NCI-H69 (cell line): ENCODE results near the gene DNAH10.
A peak's percentile ranks its signal among the peaks of the same experiment; 100 is the strongest.
"Not testable (repeated sequence)": the region's sequence is repeated elsewhere in the genome, so short reads cannot be mapped to it uniquely, and the experiment has no call there.

Experiments
- DNase-seq: peaks from one replicate; lab custom pipeline; 2025; lab: John Stamatoyannopoulos, UW

DNAH10 gene

DNA sequence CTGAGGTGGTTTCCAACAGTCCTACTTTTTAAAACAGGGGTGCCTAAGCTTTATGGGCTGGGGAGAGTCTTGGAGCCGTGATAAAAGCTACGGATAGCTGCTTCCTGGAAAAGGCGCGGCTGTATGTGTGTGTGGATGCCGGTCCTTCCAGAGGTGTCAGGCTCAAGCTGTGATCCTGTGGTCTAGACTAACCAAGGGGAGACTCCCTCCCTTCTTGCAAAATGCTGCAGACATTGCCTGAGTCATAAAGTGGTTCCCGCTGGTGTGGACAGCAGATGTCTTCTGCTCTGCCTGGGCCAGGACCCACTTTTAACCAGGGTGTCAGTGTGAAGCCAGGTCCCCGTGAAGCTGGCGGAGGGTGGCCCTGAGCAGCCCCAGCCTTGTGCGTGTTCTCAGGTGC lies 172.7 kb downstream of the DNAH10 start:
- DNase-seq, result no peak

- DNase-seq, result no peak
Measured at GRCh38 chr12:123935956-123936355, 173.9 kb downstream of the DNAH10 start.

- no peak for DNase-seq
Measured at GRCh38 chr12:123936471-123936870, 174.4 kb downstream of the DNAH10 start.

DNA sequence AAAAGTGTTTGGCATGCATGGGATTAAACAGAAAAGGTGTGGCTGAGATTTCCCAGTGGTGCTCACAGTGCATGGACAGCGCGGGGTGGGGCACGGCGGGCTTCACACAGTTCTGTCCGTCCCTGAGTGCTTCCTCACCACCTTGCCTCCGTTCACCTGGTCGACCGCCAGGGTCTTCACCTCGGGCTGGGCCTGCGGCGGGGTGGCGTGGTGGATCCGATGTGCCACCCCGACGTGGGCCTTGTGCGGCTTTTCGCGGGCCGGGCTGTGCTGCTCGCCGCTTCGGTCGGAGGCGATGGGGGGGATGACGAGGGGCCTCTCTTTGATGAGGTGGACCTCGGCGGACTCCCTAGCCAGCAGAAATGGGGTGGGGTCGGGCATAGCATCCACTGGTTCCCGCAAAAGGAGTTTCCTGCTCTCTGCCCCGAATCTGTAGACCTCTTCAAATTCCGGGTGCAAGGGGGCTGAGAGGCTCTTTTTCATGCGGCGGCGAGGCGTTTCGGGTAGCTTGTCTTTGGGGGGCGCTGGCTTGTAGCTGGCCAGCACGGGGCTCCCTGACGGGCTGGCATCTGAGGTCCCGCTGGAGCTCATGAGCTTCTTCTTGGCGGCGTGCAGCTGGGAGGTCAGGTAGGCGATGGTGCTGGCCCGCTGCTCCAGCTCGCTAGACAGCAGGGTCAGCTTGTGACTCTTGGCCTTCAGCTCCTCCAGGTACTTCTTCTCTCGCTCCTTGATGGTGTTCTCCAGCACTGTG lies 175.0 kb downstream of the DNAH10 start:
- DNase-seq, result no peak

DNA sequence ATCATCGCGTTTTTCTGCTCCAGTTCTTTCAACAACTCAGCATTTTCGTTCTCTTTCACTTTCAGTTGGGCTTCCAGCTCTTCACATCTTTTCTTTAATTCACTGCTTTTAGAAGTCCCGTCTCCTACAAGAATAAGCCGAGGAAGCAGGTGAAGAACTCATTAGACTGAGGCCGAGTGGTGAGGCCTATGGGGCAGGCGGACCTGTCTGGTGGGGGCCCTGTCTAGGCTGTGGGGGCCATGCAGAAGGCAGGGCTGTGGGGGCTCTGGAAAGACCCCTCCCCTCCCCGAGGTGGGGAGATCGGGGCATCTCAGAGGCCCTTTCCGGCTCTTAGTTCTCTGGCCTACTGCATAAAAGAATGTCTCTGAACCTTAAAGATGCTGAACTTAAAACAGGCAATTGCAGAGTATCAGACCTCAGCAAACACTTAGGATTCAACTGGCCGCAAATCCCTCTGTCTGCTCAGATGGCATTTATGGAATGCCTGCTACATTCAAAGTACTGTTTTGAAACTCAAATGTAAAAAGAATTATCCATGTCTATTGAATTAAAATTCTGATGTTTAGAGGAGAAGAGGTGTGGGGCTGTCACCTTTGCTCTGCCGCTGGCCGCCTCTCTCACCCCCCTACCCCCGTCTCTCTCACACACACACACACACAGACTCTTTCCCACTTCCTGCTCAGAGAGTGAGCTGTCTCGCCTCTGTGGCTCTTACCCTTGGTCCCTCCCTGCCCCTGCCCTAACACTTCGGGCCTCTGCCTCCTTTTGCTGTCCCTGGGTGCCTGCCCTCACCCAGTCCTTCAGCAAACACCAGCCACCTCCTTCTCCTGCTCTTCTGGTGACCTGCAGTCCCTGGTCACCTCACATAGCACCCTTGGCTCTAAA lies 175.8 kb downstream of the DNAH10 start:
- DNase-seq, result no peak

GRCh38 chr12:123938679-123939480 lies 176.8 kb downstream of the DNAH10 start:
- DNase-seq, result no peak

GRCh38 chr12:123939716-123940626 lies 177.9 kb downstream of the DNAH10 start:
- DNase-seq, result no peak

DNA sequence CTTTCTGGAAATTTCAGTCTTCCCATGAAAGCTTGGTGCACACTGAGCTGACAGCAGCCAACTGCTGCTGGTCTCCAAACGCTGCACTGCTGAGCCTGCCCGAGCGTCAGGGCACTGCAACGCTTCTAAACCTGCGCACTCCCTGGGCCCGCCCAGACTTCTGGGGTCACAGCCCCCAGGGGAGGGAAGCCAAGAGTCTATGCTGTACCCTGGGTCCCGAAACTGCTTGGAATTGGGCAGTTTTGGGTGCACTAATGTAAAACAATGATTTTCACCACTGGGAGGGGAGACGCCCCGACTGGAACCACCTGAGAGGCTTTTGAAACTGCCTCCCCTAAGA lies 178.5 kb downstream of the DNAH10 start:
- DNase-seq, result no peak

DNA sequence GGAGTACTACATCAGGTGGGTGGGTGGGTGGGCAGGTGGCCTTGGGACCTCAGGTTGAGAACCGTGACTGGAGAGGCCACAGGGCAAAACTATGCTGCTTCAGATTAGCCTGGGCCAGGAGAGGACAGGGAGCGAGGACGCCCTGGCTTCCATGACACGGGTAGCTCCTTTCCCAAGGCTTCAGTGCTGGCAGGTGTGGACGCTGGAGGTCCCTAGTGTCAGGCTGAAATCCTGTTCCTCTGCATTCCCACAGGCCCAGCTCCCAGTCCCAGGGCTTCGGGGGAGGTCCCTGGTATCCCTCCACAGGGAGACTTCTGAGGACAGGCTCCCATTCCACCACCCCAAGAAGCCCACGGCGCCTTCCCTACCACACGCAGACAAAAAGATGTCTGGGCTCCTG lies 178.9 kb downstream of the DNAH10 start:
- no peak for DNase-seq

DNA sequence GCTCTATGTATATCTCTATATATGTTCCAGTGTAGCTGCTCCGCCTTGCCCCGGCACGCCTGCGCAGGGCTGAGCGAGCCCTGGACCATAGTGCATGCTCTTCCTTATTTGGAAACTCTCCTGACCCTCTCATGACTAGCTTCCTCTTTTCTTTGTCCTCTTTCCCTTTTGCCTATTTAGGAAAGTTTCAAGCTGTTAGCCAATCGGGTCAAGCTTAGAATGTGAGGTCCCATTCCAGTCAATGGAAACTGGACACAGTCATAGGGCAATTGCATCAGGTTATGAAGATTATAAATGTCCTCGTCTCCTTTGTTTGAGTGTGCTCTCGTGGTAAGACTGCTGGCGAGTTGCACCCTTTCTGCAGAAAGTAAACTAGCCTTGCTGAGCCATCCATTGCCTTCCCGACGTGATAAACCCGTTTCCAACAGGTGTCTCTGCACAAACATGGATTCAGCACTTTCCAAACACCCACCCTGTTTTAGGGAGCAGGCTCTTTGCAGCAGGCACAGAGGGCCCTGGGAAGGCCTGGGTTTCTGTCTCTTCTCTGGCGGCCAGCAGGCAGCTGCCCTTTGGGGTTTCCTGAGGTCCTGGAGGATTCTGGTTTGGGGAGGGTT lies 179.6 kb downstream of the DNAH10 start:
- no peak for DNase-seq

DNA sequence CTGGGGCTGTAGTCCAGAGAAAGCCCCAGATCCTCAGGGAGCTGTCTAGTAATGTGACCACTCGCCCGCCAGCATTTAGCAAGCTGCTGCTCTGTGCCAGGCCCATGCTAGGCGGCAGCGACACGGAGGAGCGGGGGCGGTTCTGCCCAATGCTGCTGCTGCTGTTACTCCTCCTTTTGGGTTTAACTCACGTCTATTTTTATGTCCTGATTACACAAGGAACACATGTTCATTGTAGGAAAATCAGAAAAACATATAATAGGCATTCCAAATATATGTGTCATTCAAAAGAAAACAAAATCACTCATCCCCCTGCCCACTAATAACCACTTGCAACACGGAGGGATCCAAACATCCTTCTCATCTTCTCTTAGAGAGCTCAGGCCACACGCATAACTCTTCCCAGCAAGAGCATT lies 180.1 kb downstream of the DNAH10 start:
- DNase-seq, result no peak

- DNase-seq, result no peak
Measured at GRCh38 chr12:123942911-123943648, 181.0 kb downstream of the DNAH10 start.

DNA sequence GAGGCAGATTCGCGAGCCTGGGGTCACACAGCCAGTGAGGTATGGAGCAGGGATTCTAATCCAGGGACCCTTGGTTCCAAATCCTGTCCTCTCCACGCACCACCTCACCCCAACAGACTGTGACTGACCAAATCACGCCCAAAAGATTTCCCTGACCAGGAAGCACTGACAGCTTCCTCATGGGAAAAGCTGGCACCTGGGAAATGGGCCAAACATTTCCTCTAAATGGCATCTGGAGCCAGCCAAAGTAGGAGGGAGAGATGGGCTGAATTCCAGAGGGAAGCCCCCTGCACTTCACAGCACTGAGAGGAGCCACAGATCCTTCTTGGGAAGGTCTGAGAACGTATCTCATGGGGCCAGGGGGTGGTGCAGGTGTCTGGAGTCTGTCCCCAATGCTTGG lies 181.7 kb downstream of the DNAH10 start:
- DNase-seq, result peak; percentile 32

DNA sequence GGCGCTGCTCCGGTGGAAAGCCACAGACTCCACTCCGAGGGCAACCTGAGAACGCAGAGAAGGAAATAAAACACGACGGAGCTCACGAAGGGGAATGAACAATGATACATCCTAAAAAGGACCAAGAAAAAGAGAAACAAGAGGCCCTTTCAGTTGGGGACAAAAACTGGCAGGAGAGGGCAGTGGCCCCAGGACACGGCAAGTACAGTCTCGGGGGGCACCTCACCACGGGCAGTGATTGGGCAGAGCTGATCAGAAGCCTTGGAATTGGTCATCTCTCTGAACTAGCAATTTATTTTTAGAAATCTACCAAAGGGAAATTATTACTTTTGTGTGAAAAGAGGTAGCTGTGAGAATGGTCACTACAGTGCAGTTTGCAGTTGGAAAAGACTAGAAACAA lies 182.6 kb downstream of the DNAH10 start:
- DNase-seq, result no peak

DNA sequence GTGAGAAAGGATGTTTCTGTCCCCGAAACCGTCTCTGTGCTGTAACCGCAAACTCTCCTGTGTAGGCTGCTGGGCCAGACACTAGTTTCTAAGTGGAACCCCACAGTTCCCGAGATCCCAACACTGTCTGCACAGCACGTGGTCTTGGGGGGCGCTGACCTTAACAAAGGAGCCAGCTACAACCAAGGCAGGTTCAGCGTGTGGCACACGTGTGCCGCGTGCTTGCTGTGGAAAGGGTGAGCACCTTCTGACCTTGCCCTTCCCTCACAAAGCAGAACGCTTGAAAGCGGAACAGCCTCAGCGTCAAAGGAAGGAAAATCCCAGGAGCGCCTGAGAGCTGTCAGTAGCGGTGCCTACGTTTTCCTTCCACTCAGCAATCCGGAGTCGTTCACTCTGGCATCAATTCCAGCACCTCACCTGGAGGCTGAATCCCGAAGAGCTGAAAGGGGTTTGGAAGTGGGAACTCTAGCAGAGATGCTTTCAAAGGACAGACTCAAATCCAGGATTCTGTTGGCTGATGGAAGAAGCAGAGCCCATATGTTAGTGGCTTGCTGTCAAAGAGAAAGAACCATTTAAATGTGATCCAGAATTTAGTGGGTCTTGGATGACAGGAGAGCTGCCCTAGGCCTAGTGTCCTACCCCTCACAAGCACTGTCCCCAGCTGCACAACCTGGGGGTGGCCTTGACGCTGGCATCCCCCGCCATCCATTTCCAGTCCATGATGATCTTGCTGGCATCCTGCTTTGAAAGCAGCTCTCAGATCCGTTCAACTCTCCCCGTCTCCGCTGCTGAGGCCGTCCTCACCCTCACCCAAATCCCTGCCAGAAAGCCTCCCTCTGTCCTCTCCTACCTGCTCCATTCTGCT lies 183.4 kb downstream of the DNAH10 start:
- no peak for DNase-seq

- no peak for DNase-seq
Measured at GRCh38 chr12:123946152-123946515, 184.0 kb downstream of the DNAH10 start.

DNA sequence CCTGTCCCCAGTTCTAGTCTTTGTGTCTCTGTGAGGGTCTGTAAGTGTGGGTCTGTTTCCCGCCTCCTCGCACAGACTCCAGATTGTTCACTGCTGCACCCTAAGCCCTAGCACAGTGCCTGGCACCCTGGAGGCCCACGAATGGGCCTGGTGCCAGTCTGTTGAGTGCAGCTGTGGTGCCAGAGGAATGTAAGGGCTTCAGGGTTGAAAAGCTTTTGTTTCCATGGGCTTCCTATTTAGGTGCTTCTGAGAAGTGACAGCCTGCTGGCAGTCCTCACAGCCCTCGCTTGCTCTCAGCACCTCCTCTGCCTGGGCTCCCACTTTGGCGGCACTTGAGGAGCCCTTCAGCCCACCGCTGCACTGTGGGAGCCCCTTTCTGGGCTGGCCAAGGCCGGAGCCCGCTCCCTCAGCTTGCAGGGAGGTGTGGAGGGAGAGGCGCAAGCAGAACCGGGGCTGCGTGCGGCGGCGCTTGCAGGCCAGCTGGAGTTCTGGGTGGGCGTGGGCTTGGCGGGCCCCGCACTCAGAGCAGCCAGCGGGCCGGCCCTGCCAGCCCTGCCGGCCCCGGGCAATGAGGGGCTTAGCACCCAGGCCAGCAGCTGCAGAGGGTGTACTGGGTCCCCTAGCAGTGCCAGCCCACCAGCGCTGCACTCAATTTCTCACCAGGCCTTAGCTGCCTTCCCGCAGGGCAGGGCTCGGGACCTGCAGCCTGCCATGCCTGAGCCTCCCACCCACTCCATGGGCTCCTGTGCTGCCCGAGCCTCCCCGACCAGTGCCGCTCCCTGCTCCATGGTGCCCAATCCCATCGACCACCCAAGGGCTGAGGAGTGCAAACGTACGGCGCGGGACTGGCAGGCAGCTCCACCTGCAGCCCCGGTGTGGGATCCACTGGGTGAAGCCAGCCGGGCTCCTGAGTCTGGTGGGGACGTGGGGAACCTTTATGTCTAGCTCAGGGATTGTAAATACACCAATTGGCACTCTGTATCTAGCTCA lies 184.7 kb downstream of the DNAH10 start:
- DNase-seq, result not testable (repeated sequence)

DNA sequence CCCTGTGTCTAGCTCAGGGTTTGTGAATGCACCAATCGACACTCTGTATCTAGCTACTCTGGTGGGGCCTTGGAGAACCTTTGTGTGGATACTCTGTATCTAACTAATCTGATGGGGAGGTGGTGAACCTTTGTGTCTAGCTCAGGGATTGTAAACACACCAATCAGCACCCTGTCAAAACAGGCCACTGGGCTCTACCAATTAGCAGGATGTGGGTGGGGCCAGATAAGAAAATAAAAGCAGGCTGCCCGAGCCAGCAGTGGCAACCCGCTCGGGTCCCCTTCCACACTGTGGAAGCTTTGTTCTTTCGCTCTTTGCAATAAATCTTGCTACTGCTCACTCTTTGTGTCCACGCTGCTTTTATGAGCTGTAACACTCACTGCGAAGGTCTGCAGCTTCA lies 185.4 kb downstream of the DNAH10 start:
- DNase-seq, result not testable (repeated sequence)
